ENCODE data around the gene SLC2A9.
"Not testable (repeated sequence)": the region's sequence is repeated elsewhere in the genome, so short reads cannot be mapped to it uniquely, and the experiment has no call there.

Gene SLC2A9

DNA sequence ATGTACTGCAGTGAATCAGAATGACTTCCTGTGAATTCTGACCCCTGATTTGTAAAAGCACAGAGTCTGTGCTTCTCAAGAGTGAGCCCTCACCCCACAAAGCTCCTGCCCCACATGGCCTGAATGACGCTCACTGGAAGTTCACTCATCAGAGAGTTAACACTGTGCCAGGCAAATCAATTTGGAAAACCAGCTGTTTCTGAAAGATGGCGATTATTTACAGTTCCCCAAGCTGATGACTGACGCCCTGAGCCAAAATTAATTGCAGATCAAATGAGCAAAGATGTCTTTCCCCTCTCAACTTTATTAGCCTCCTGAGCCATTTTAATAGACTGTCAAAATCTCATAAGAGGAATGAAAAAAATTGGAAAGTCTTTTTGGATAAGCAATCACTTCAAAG lies 118.0 kb downstream of the SLC2A9 start:
- H3K36me3 ChIP-seq (ENCODE audit: control insufficient read depth, insufficient read depth, low read length), result no peaks in the 10 kb centered on the region

DNA sequence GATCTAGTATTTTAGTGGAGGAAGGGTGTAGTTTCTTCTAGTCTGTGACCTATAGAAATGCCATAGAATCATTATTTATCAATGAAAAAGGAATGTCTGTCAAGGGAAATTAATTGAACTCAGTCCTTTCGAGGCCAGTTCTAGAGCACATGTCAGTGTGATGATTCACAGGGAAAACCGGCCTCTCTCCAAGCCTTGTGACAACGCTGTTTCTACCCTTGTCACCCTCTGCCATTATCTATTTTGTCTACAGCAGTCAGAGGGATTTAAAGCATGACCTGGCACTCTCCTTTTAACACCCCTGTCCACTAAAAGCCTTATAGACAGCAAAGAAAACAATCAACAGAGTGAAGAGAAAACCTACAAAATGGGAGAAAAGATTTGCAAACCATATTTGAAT lies 120.0 kb downstream of the SLC2A9 start:
- Histone ChIP-seq H3K36me3 (ENCODE audit: control insufficient read depth, insufficient read depth, low read length) (no peaks in the 10 kb centered on the region), H3K4me3 (ENCODE audit: insufficient read depth, low read depth, low read length, poor library complexity, severe bottlenecking) (no peak overlapping the region), H3K4me1 (ENCODE audit: control insufficient read depth, insufficient read depth, low read length, poor library complexity, severe bottlenecking) (no peaks in the 10 kb centered on the region), H3K27ac (ENCODE audit: insufficient read depth, low read length, poor library complexity, severe bottlenecking) (no peak overlapping the region), H3K27me3 (replicated peaks; ENCODE audit: control insufficient read depth, insufficient read depth, low read length, poor library complexity, severe bottlenecking) (no peaks in the 10 kb centered on the region), H3K9me3 (ENCODE audit: control insufficient read depth, low read length) (no peaks in the 10 kb centered on the region)
- DNase-seq, result no peak

More for the DNA sequence above, 118.0 kb downstream of the SLC2A9 start:
- no peak overlapping the region for H3K4me3 ChIP-seq (ENCODE audit: insufficient read depth, low read depth, low read length, poor library complexity, severe bottlenecking)
- no peaks in the 10 kb centered on the region for H3K27me3 ChIP-seq (replicated peaks; ENCODE audit: control insufficient read depth, insufficient read depth, low read length, poor library complexity, severe bottlenecking)
- H3K27ac ChIP-seq (ENCODE audit: insufficient read depth, low read length, poor library complexity, severe bottlenecking), result no peak overlapping the region
- H3K4me1 ChIP-seq (ENCODE audit: control insufficient read depth, insufficient read depth, low read length, poor library complexity, severe bottlenecking), result no peaks in the 10 kb centered on the region
- no peaks in the 10 kb centered on the region for H3K9me3 ChIP-seq (ENCODE audit: control insufficient read depth, low read length)
- no peak for DNase-seq

DNA sequence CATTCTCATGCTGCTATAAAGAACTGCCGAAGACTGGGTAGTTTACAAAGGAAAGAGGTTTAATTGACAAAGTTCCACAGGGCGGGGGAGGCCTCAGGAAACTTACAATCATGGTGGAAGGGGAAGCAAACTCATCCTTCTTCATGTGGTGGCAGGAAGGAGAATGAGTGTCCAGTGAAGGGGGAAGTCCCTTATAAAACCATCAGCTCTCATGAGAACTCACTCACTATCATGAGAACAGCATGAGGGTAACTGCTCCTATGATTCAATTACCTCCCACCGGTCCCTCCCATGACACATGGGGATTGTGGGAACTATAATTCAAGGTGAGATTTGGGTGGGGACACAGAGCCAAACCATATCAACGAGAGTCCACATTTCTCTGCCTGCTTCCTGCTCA lies 120.7 kb downstream of the SLC2A9 start:
- not testable (repeated sequence) for H3K27me3 ChIP-seq (replicated peaks; ENCODE audit: control insufficient read depth, insufficient read depth, low read length, poor library complexity, severe bottlenecking); H3K4me1 ChIP-seq (ENCODE audit: control insufficient read depth, insufficient read depth, low read length, poor library complexity, severe bottlenecking); H3K36me3 ChIP-seq (ENCODE audit: control insufficient read depth, insufficient read depth, low read length); H3K27ac ChIP-seq (ENCODE audit: insufficient read depth, low read length, poor library complexity, severe bottlenecking); DNase-seq; H3K4me3 ChIP-seq (ENCODE audit: insufficient read depth, low read depth, low read length, poor library complexity, severe bottlenecking); H3K9me3 ChIP-seq (ENCODE audit: control insufficient read depth, low read length)

DNA sequence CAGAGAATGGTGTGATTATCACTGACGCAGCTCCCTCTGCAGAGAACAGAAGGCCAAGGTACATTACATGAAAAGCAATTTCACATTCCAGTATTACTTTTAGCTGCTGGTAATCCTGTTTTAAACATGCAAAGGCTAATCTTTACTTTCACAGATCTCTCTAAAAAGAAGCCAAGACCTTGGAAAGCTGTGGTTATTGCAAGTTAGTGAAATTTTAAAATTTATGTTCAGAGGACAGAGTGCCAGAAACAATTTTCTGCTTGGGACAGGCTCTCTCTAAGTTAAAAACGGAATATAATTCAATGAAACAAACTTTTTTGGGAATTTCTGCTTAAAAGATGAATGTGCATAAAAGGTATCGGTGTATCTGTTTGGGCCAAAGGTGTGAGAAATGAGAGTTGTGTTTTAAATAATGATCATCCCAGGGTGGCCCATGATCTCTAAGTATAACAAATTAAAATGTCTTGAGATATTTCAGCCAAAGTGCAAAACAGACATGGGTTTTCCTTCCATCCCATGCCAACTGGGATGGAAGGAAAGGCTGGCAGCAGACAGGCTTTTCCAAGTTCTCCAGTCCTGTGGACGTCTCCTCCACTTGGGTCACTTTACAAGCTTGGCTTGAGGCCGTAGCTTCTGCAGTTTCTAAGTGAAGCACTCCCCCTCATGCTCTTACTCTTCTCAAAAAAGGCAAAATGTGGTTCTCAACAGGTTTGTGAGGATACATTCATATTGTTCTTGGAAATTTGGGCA lies 121.8 kb downstream of the SLC2A9 start:
- H3K27ac ChIP-seq (ENCODE audit: insufficient read depth, low read length, poor library complexity, severe bottlenecking), result no peak overlapping the region
- H3K9me3 ChIP-seq (ENCODE audit: control insufficient read depth, low read length), result no peaks in the 10 kb centered on the region
- no peak for DNase-seq
- no peaks in the 10 kb centered on the region for H3K4me1 ChIP-seq (ENCODE audit: control insufficient read depth, insufficient read depth, low read length, poor library complexity, severe bottlenecking)
- no peak overlapping the region for H3K4me3 ChIP-seq (ENCODE audit: insufficient read depth, low read depth, low read length, poor library complexity, severe bottlenecking)
- H3K27me3 ChIP-seq (replicated peaks; ENCODE audit: control insufficient read depth, insufficient read depth, low read length, poor library complexity, severe bottlenecking), result no peaks in the 10 kb centered on the region
- no peaks in the 10 kb centered on the region for H3K36me3 ChIP-seq (ENCODE audit: control insufficient read depth, insufficient read depth, low read length)

DNA sequence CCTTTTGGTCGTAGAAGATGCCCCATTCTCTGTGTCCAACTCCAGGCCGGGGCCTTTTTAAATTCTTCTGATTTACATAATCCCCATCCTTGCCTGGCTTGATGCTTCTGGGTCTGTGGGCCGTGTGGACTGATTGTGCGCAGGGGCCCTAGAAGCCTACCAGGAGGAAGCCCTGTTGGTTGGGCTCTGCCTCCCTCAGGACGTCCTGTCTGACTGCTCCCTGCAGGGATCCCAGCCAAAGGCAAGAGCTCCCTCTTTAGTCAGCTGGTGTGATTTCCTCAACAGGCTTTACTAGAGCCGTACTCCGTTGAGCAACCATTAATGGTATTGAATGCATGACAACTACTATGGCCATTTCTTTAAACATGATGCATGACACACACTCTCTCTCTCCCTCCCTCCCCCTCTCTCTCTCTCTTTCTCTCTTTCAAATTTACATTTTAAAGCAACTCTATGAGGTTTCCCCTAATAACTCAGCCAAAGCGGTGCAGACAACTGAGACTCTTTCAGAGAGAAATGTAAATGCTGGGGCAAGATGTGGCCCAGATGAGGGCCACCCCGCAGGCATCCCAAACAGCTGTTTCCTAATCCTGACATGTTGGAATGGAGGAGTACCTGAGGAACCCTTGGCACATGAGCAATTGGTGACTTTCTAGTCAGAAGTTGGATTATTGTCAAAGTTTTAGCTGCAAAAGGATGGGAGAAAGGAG lies 122.5 kb downstream of the SLC2A9 start:
- H3K4me1 ChIP-seq (ENCODE audit: control insufficient read depth, insufficient read depth, low read length, poor library complexity, severe bottlenecking), result no peaks in the 10 kb centered on the region
- H3K9me3 ChIP-seq (ENCODE audit: control insufficient read depth, low read length), result no peaks in the 10 kb centered on the region
- H3K4me3 ChIP-seq (ENCODE audit: insufficient read depth, low read depth, low read length, poor library complexity, severe bottlenecking), result no peak overlapping the region
- no peaks in the 10 kb centered on the region for H3K36me3 ChIP-seq (ENCODE audit: control insufficient read depth, insufficient read depth, low read length)
- no peak for DNase-seq
- no peaks in the 10 kb centered on the region for H3K27me3 ChIP-seq (replicated peaks; ENCODE audit: control insufficient read depth, insufficient read depth, low read length, poor library complexity, severe bottlenecking)
- no peak overlapping the region for H3K27ac ChIP-seq (ENCODE audit: insufficient read depth, low read length, poor library complexity, severe bottlenecking)

DNA sequence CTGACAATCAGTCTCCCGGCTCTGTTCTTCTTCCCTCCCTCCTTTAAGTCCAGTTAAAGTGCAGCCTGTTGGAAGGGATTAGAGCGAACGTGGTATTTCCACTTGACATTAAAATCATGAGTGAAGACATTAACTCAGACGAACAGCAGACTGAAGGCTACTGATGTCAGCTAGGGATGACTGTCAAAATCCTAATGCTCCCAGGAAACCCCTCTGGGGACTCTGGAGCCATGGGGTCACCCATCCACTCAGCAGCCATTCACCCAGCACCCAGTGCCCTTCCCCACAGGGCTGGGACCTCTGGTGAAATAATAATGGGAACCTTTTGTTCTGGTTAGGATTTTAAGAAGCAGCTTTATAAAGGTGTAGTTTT lies 126.0 kb downstream of the SLC2A9 start:
- Histone ChIP-seq H3K27me3 (replicated peaks; ENCODE audit: control insufficient read depth, insufficient read depth, low read length, poor library complexity, severe bottlenecking) (no peaks in the 10 kb centered on the region), H3K4me1 (ENCODE audit: control insufficient read depth, insufficient read depth, low read length, poor library complexity, severe bottlenecking) (no peaks in the 10 kb centered on the region), H3K4me3 (ENCODE audit: insufficient read depth, low read depth, low read length, poor library complexity, severe bottlenecking) (no peak overlapping the region), H3K27ac (ENCODE audit: insufficient read depth, low read length, poor library complexity, severe bottlenecking) (no peak overlapping the region), H3K36me3 (ENCODE audit: control insufficient read depth, insufficient read depth, low read length) (no peaks in the 10 kb centered on the region), H3K9me3 (ENCODE audit: control insufficient read depth, low read length) (no peaks in the 10 kb centered on the region)
- DNase-seq, result no peak

DNA sequence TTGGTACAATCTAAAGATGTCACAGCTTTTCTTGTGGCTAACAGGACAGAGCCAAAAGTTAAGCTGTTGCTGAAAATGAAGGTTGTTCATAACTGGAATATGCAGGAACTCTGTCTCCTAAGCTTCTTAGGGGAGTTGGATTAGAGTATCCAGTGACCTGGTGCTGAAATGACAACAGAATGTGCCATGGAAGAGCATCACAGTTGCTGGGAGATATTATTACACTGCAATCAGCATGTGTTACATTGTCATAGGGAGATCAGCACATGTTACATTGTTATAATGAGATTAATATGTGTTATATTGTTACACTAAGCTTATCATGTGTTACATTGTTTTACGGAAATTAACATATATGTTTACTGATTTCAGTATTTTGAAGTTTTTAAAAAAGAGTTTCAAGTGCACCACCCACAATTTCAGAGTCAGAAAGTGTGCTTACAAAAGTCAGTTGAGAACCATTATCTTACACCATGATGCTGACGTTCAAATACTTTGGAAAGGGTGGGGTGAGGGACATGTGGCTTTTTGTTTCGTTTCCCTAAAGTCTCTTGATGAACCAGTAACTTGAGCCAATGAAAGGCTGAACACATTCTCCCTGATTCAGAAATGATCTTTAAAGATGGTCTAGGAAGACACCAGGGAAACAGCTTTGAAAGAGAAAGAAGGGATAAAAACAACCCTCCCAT lies 126.5 kb downstream of the SLC2A9 start:
- Histone ChIP-seq H3K9me3 (ENCODE audit: control insufficient read depth, low read length) (no peaks in the 10 kb centered on the region), H3K27ac (ENCODE audit: insufficient read depth, low read length, poor library complexity, severe bottlenecking) (no peak overlapping the region), H3K27me3 (replicated peaks; ENCODE audit: control insufficient read depth, insufficient read depth, low read length, poor library complexity, severe bottlenecking) (no peaks in the 10 kb centered on the region), H3K36me3 (ENCODE audit: control insufficient read depth, insufficient read depth, low read length) (no peaks in the 10 kb centered on the region), H3K4me1 (ENCODE audit: control insufficient read depth, insufficient read depth, low read length, poor library complexity, severe bottlenecking) (no peaks in the 10 kb centered on the region), H3K4me3 (ENCODE audit: insufficient read depth, low read depth, low read length, poor library complexity, severe bottlenecking) (no peak overlapping the region)
- DNase-seq, result no peak

DNA sequence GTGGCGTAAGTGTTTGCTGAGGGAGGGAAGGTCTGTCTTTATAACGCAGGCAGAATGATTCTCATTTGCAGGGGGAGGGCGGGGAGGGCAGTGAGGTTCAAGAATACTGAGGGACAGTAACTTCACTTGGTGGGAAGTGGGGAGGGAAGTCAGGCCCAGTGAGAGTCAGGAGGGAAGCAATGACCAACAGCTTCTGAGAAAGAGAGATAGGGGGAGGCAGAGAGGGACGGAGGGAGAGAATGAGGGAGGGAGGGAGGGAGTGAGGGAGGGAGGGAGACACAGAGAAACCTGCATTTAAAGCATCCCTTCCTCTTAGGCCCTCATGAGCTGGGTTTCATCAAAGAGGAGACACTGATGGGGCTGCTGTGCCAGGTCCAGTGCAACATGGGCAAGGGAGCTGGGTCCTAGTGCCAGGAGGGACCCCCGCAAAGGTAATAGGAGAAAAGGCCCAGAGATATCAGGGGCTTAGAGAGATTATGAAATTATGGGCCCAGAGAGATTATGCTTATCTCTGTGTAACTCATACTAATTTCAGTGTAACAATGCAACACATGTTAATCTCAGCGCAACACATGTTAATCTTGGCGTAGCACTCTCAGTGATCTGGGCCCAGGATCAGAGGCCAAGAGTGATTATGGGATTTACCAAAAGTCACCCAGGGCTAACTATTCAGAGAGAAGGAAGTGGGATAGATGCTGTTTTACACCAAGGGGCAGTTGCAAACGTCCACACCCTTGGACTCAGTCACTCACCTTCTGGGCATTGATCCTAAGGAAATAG lies 127.8 kb downstream of the SLC2A9 start:
- Histone ChIP-seq H3K27ac (ENCODE audit: insufficient read depth, low read length, poor library complexity, severe bottlenecking) (no peak overlapping the region), H3K4me3 (ENCODE audit: insufficient read depth, low read depth, low read length, poor library complexity, severe bottlenecking) (no peak overlapping the region), H3K36me3 (ENCODE audit: control insufficient read depth, insufficient read depth, low read length) (no peaks in the 10 kb centered on the region), H3K27me3 (replicated peaks; ENCODE audit: control insufficient read depth, insufficient read depth, low read length, poor library complexity, severe bottlenecking) (no peaks in the 10 kb centered on the region), H3K4me1 (ENCODE audit: control insufficient read depth, insufficient read depth, low read length, poor library complexity, severe bottlenecking) (no peaks in the 10 kb centered on the region), H3K9me3 (ENCODE audit: control insufficient read depth, low read length) (no peaks in the 10 kb centered on the region)
- DNase-seq, result no peak

DNA sequence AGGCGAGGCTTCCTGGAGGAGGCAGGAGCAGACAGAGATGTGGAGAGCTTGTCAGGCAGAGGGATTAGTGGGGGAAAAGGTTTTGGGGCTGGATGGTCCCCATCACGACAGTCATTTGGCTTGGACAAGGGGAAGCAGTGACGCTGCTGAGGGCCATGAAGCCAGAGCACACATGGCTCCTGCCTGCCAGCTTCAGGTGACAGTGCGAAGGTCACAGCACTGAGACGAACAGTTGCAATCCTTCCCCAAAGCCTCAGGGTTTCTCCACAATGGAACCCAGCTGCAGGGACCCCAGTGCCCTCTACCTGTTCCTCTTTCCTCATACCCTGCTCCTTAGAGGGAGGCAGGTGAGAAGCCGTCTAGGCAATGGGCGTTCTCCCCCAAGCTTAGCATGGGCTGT lies 129.6 kb downstream of the SLC2A9 start:
- Histone ChIP-seq H3K4me3 (ENCODE audit: insufficient read depth, low read depth, low read length, poor library complexity, severe bottlenecking) (no peak overlapping the region), H3K9me3 (ENCODE audit: control insufficient read depth, low read length) (no peaks in the 10 kb centered on the region), H3K27me3 (replicated peaks; ENCODE audit: control insufficient read depth, insufficient read depth, low read length, poor library complexity, severe bottlenecking) (no peaks in the 10 kb centered on the region), H3K27ac (ENCODE audit: insufficient read depth, low read length, poor library complexity, severe bottlenecking) (no peak overlapping the region), H3K4me1 (ENCODE audit: control insufficient read depth, insufficient read depth, low read length, poor library complexity, severe bottlenecking) (no peaks in the 10 kb centered on the region), H3K36me3 (ENCODE audit: control insufficient read depth, insufficient read depth, low read length) (no peaks in the 10 kb centered on the region)
- DNase-seq, result no peak

Measured in effector memory CD4-positive, alpha-beta T cell (primary cell).